Keratinocyte (primary cell): ENCODE measurements around the gene RNF8.

ENCODE experiments used
- EZH2 ChIP-seq: IDR thresholded peaks from one replicate; pipeline ENCODE4 v1.6.1; 2012; ENCODE audit warnings: inconsistent platforms, mild to moderate bottlenecking, low read length, moderate library complexity
- TF ChIP-seq, protein P1 (sequence below), 3 experiments: IDR thresholded peaks in 1 of 3; conservative IDR thresholded peaks in 1 of 3; optimal IDR thresholded peaks in 1 of 3; 2 replicates in 2 of 3; 3 replicates in 1 of 3; pipeline versions ENCODE3 to v1.5.1; 2011; ENCODE audit warnings: low read length in 3 of 3, mild to moderate bottlenecking in 3 of 3, moderate library complexity in 2 of 3, control low read depth in 1 of 3, inconsistent platforms in 1 of 3; ENCODE audit not compliant: insufficient read depth in 2 of 3; ENCODE audit errors: extremely low read depth in 1 of 3

DNA sequence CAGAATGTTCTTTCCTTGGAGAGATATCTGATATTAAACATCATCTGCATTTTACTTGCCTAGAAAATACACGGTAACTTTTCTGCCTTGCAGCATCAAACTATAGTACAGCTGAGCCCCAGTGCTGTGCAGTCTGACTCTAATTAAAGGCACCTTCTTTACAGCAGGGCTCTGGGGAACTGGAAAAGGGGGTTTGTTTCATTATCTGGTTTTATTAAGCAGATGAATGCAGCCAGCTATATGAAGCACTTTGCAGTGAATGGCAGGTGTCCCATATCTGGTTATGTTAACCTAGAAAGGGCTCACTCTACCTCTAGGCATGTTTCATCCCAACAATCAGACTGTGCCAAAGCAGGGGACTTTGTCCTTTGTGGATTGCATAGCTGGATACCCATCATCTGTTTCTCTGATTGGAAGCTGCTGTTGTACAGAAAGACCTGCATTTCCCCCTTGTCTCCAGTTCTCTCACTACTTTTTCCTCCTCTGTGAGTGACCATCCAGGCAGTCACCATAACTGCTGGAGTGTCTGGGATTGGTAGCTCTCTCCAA lies 39.7 kb downstream of the RNF8 start:
- TF ChIP-seq, protein P1, sequence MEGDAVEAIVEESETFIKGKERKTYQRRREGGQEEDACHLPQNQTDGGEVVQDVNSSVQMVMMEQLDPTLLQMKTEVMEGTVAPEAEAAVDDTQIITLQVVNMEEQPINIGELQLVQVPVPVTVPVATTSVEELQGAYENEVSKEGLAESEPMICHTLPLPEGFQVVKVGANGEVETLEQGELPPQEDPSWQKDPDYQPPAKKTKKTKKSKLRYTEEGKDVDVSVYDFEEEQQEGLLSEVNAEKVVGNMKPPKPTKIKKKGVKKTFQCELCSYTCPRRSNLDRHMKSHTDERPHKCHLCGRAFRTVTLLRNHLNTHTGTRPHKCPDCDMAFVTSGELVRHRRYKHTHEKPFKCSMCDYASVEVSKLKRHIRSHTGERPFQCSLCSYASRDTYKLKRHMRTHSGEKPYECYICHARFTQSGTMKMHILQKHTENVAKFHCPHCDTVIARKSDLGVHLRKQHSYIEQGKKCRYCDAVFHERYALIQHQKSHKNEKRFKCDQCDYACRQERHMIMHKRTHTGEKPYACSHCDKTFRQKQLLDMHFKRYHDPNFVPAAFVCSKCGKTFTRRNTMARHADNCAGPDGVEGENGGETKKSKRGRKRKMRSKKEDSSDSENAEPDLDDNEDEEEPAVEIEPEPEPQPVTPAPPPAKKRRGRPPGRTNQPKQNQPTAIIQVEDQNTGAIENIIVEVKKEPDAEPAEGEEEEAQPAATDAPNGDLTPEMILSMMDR (optimal IDR thresholded peaks at IDR 0.05 in 1 of 3, IDR thresholded peaks at IDR 0.05 in 1 of 3, conservative IDR thresholded peaks at IDR 0.05 in 1 of 3; ENCODE audit: extremely low read depth in 1 of 3, insufficient read depth in 2 of 3, low read length in 3 of 3), result no peak
- no peak for TF ChIP-seq EZH2
